C4-2B (cell line): ENCODE results near the gene SEPTIN5.

Experiments
- ZFX ChIP-seq: fragments of 450-650 bp; IDR thresholded peaks from 2 replicates; pipeline ENCODE4 v1.6.1; 2017
- TF ChIP-seq, protein P1 (sequence below): fragments of 450-650 bp; conservative IDR thresholded peaks from 2 replicates; pipeline ENCODE4 v1.5.1; 2017; ENCODE audit warnings: mild to moderate bottlenecking

DNA sequence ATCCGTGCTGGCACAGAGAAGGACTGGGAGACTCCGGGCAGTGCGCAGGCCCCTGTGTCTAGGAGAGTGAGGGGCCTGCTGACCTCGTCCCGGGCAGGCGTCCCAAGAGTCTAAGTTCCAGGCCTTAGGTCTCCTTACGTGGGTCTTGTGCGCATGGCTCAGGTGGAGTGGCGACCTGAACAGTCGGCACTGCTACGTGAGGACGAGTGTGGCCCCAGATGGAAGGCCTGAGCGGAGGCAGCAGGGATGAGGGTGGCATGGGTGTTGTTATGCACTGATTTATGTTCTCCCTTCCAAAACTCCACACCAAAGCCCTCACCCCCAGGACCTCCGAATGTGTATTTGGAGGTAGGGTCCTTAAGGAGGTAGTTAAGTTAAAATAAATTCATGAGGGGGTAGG, 20.7 kb upstream of the SEPTIN5 start:
- TF ChIP-seq, protein P1, sequence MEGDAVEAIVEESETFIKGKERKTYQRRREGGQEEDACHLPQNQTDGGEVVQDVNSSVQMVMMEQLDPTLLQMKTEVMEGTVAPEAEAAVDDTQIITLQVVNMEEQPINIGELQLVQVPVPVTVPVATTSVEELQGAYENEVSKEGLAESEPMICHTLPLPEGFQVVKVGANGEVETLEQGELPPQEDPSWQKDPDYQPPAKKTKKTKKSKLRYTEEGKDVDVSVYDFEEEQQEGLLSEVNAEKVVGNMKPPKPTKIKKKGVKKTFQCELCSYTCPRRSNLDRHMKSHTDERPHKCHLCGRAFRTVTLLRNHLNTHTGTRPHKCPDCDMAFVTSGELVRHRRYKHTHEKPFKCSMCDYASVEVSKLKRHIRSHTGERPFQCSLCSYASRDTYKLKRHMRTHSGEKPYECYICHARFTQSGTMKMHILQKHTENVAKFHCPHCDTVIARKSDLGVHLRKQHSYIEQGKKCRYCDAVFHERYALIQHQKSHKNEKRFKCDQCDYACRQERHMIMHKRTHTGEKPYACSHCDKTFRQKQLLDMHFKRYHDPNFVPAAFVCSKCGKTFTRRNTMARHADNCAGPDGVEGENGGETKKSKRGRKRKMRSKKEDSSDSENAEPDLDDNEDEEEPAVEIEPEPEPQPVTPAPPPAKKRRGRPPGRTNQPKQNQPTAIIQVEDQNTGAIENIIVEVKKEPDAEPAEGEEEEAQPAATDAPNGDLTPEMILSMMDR, result no peak
- no peak for TF ChIP-seq ZFX
